H1 (cell line): ENCODE measurements around the gene NQO2. TPM values are rescaled to one million over a fixed set of nuclear protein-coding genes. Genes with fewer than 3 reads are reported as not detected.

ENCODE experiments used
- CTCF ChIA-PET: fragments of 300-600 bp; sonication (Branson Sonifier 250); formaldehyde crosslinking; loops from one replicate; lab custom pipeline; 2021; ENCODE audit not compliant: partially characterized antibody; lab: Charles Lee
- POLR2A ChIA-PET: fragments of 300-600 bp; sonication (Branson Sonifier 250); formaldehyde crosslinking; loops from one replicate; lab custom pipeline; 2021; ENCODE audit warnings: inconsistent platforms; ENCODE audit not compliant: partially characterized antibody; lab: Charles Lee
- DNase-seq, 2 experiments: peaks; one replicate each; pipeline versions ENCODE4 v3.0.0 to v3.0.0-alpha.2; 2010 to 2022; ENCODE audit warnings: low spot score in 2 of 2, low read depth in 1 of 2, mixed read lengths in 1 of 2
- FAIRE-seq: peaks from 2 replicates; lab custom pipeline; 2011; peaks lifted over from hg19 to GRCh38; lab: Jason Lieb, UNC
- H2AFZ ChIP-seq: 2 replicates; pipeline ENCODE4 v1.8.1; 2012; ENCODE audit warnings: low read length, inconsistent platforms
- H2AK5ac ChIP-seq: 2 replicates; pipeline ENCODE4 v1.6.1; 2013; ENCODE audit warnings: low read depth, low read length
- H2BK120ac ChIP-seq: replicated peaks from 2 replicates; pipeline ENCODE3; 2013; ENCODE audit warnings: low read depth, low read length, inconsistent platforms
- H2BK12ac ChIP-seq: 2 replicates; pipeline ENCODE4 v1.6.1; 2013; ENCODE audit warnings: low read depth, low read length
- H2BK15ac ChIP-seq: 2 replicates; pipeline ENCODE4 v1.6.1; 2013; ENCODE audit warnings: low read length
- H2BK20ac ChIP-seq: 2 replicates; pipeline ENCODE4 v1.6.1; 2013; ENCODE audit warnings: low read length
- H2BK5ac ChIP-seq: 2 replicates; pipeline ENCODE4 v1.6.1; 2013; ENCODE audit warnings: low read depth, low read length
- H3K14ac ChIP-seq: 2 replicates; pipeline ENCODE4 v1.6.1; 2013; ENCODE audit warnings: inconsistent platforms; ENCODE audit not compliant: insufficient read length
- H3K18ac ChIP-seq: 2 replicates; pipeline ENCODE4 v1.6.1; 2013; ENCODE audit warnings: low read length; ENCODE audit errors: extremely low read depth
- H3K23ac ChIP-seq: 2 replicates; pipeline ENCODE4 v1.6.1; 2013; ENCODE audit warnings: inconsistent platforms; ENCODE audit not compliant: insufficient read length
- H3K23me2 ChIP-seq: 2 replicates; pipeline ENCODE4 v1.6.1; 2013; ENCODE audit warnings: low read depth, low read length
- H3K27ac ChIP-seq: 2 replicates; pipeline ENCODE4 v1.6.1; 2011; ENCODE audit warnings: low read depth, low read length, inconsistent platforms
- H3K27me3 ChIP-seq, 4 experiments: replicated peaks in 1 of 4; 1 replicate in 1 of 4; 2 replicates in 3 of 4; pipeline versions ENCODE4 v1.6.1 to v1.8.1; 2011 to 2013; ENCODE audit warnings: low read length in 3 of 4, mild to moderate bottlenecking in 3 of 4, inconsistent platforms in 2 of 4, mixed read lengths in 2 of 4, moderate library complexity in 1 of 4; ENCODE audit not compliant: control insufficient read depth in 3 of 4, insufficient read depth in 3 of 4; ENCODE audit errors: extremely low read depth in 1 of 4
- H3K36me3 ChIP-seq, 4 experiments: 2 replicates each; pipeline versions ENCODE4 v1.6.1 to v1.8.1; 2011 to 2013; ENCODE audit warnings: mild to moderate bottlenecking in 4 of 4, low read length in 3 of 4, moderate library complexity in 2 of 4, control low read depth in 1 of 4, inconsistent platforms in 1 of 4; ENCODE audit not compliant: insufficient read depth in 4 of 4, control insufficient read depth in 2 of 4
- H3K4ac ChIP-seq: replicated peaks from 2 replicates; pipeline ENCODE3; 2013; ENCODE audit warnings: low read length, low read depth, mixed read lengths, inconsistent platforms; ENCODE audit not compliant: insufficient read length
- H3K4me1 ChIP-seq, 4 experiments: replicated peaks in 1 of 4; 1 replicate in 1 of 4; 2 replicates in 3 of 4; pipeline versions ENCODE4 v1.6.1 to v1.8.1; 2011 to 2013; ENCODE audit warnings: low read length in 3 of 4, inconsistent platforms in 2 of 4, mixed read lengths in 1 of 4; ENCODE audit not compliant: insufficient read depth in 4 of 4, control insufficient read depth in 3 of 4
- H3K4me2 ChIP-seq, 2 experiments: 2 replicates each; pipeline versions ENCODE4 v1.6.1 to v1.8.1; 2011 to 2013; ENCODE audit warnings: low read depth in 2 of 2, low read length in 2 of 2, control low read depth in 1 of 2, inconsistent platforms in 1 of 2, mild to moderate bottlenecking in 1 of 2; ENCODE audit not compliant: insufficient read depth in 1 of 2
- H3K4me3 ChIP-seq, 4 experiments: fragments of 200-600, 300-600 bp in 1 of 4; sonication (generic), shearing (Covaris generic), sonication (Bioruptor Twin) in 1 of 4; 2 replicates each; pipeline versions ENCODE4 v1.5.1 to v1.8.1; 2011 to 2016; ENCODE audit warnings: low read length in 4 of 4, low read depth in 3 of 4, control low read depth in 2 of 4, inconsistent platforms in 2 of 4, mild to moderate bottlenecking in 2 of 4, mixed read lengths in 1 of 4, moderate library complexity in 1 of 4; ENCODE audit not compliant: insufficient read depth in 2 of 4; ENCODE audit errors: extremely low read depth in 1 of 4
- H3K56ac ChIP-seq: replicated peaks from 2 replicates; pipeline ENCODE3; 2013; ENCODE audit warnings: low read depth, mild to moderate bottlenecking, mixed read lengths, low read length, inconsistent platforms; ENCODE audit not compliant: insufficient read length
- H3K79me1 ChIP-seq: 2 replicates; pipeline ENCODE4 v1.6.1; 2013; ENCODE audit warnings: low read depth, low read length, control low read depth
- H3K79me2 ChIP-seq, 2 experiments: 2 replicates each; pipeline versions ENCODE4 v1.6.1 to v1.8.1; 2012 to 2013; ENCODE audit warnings: low read length in 2 of 2, mild to moderate bottlenecking in 2 of 2, inconsistent platforms in 1 of 2; ENCODE audit not compliant: insufficient read depth in 2 of 2, control insufficient read depth in 1 of 2
- H3K9ac ChIP-seq, 4 experiments: replicated peaks in 1 of 4; 1 replicate in 1 of 4; 2 replicates in 3 of 4; pipeline versions ENCODE4 v1.6.1 to v1.8.1; 2011 to 2013; ENCODE audit warnings: low read depth in 3 of 4, low read length in 3 of 4, control low read depth in 2 of 4, mild to moderate bottlenecking in 2 of 4, moderate library complexity in 2 of 4, inconsistent platforms in 1 of 4; ENCODE audit errors: extremely low read depth in 1 of 4
- H3K9me3 ChIP-seq, 2 experiments: 2 replicates each; pipeline versions ENCODE4 v1.6.1 to v1.8.1; 2012 to 2013; ENCODE audit warnings: mild to moderate bottlenecking in 2 of 2, moderate library complexity in 2 of 2, control low read depth in 1 of 2, inconsistent platforms in 1 of 2, low read depth in 1 of 2, low read length in 1 of 2, mixed read lengths in 1 of 2; ENCODE audit not compliant: insufficient read depth in 2 of 2
- H4K20me1 ChIP-seq, 2 experiments: replicated peaks in 1 of 2; 2 replicates each; pipeline versions ENCODE3 to v1.8.1; 2011 to 2013; ENCODE audit warnings: inconsistent platforms in 2 of 2, low read length in 2 of 2, mild to moderate bottlenecking in 1 of 2; ENCODE audit not compliant: insufficient read depth in 2 of 2, control insufficient read depth in 1 of 2
- H4K5ac ChIP-seq: 2 replicates; pipeline ENCODE4 v1.6.1; 2013; ENCODE audit warnings: low read length, low read depth, mixed read lengths, inconsistent platforms; ENCODE audit not compliant: insufficient read length
- H4K8ac ChIP-seq: 2 replicates; pipeline ENCODE4 v1.8.0; 2013; ENCODE audit warnings: mild to moderate bottlenecking, moderate library complexity, low read length, inconsistent platforms; ENCODE audit not compliant: insufficient read depth; ENCODE audit errors: extremely low read depth
- H4K91ac ChIP-seq: replicated peaks from 2 replicates; pipeline ENCODE3; 2013; ENCODE audit warnings: low read length, mixed read lengths, inconsistent platforms; ENCODE audit not compliant: insufficient read length
- EP300 ChIP-seq, 2 experiments: IDR thresholded peaks; 1 replicate in 1 of 2; 2 replicates in 1 of 2; pipeline ENCODE4 v1.6.1; 2011 to 2012; ENCODE audit warnings: low read depth in 2 of 2, low read length in 2 of 2, mild to moderate bottlenecking in 2 of 2, borderline replicate concordance in 1 of 2, inconsistent platforms in 1 of 2, moderate library complexity in 1 of 2
- HDAC2 ChIP-seq, 2 experiments: fragments of 300-600 bp in 1 of 2; sonication (generic) in 1 of 2; IDR thresholded peaks; 2 replicates each; pipeline ENCODE4 v1.6.1; 2011 to 2012; ENCODE audit warnings: low read depth in 2 of 2, low read length in 2 of 2, mild to moderate bottlenecking in 2 of 2, moderate library complexity in 2 of 2, borderline replicate concordance in 1 of 2, inconsistent platforms in 1 of 2
- JUND ChIP-seq: IDR thresholded peaks from 2 replicates; pipeline ENCODE4 v1.6.1; 2011; ENCODE audit warnings: mild to moderate bottlenecking, improper control_type of control experiment, low read length
- MAX ChIP-seq: IDR thresholded peaks from 2 replicates; pipeline ENCODE4 v1.6.1; 2012; ENCODE audit warnings: inconsistent platforms
- RXRA ChIP-seq: IDR thresholded peaks from 2 replicates; pipeline ENCODE4 v1.6.1; 2011; ENCODE audit warnings: low read depth, mild to moderate bottlenecking, low read length, moderate library complexity; ENCODE audit not compliant: insufficient read depth
- SAP30 ChIP-seq: fragments of 300-600 bp; sonication (generic); IDR thresholded peaks from 2 replicates; pipeline ENCODE4 v1.7.1; 2012; ENCODE audit warnings: low read length, moderate library complexity, mild to moderate bottlenecking, inconsistent platforms; ENCODE audit not compliant: insufficient read depth, insufficient replicate concordance
- SIN3A ChIP-seq, 2 experiments: IDR thresholded peaks in 1 of 2; conservative IDR thresholded peaks in 1 of 2; 2 replicates each; pipeline ENCODE4 v1.6.1; 2011 to 2012; ENCODE audit warnings: low read length in 2 of 2, improper control_type of control experiment in 1 of 2, low read depth in 1 of 2, mild to moderate bottlenecking in 1 of 2
- ZNF274 ChIP-seq: IDR thresholded peaks from 2 replicates; pipeline ENCODE4 v1.7.0; 2012; ENCODE audit warnings: low read length, borderline replicate concordance; ENCODE audit errors: extremely low read depth
- WGBS, 2 experiments: shearing (Covaris generic) in 1 of 2; methylation state at CpG; one replicate each; pipeline versions ENCODE4 v1.1.6 to v1.1.7; 2013 to 2015; ENCODE audit warnings: low lambda C conversion rate in 2 of 2, mixed read lengths in 2 of 2, inconsistent platforms in 1 of 2, low coverage in 1 of 2, missing lambda C conversion rate in 1 of 2; ENCODE audit not compliant: insufficient replicate concordance in 2 of 2, insufficient coverage in 1 of 2, insufficient read length in 1 of 2; ENCODE audit errors: extremely low coverage in 1 of 2, missing lambda C conversion rate in 1 of 2; 5-methylcytosine and 5-hydroxymethylcytosine counted together
- polyA plus RNA-seq, 7 experiments: library from polyadenylated mRNA; depleted of rRNA in 3 of 7; stranded (reverse) in 5 of 7; unstranded in 2 of 7; fragments of >200 nt in 5 of 7; fragments of 200-250 nt in 2 of 7; gene quantifications; 1 replicate in 5 of 7; 2 replicates in 1 of 7; 4 replicates in 1 of 7; pipeline versions ENCODE4 v1.2.1 to v1.2.3, GENCODE V29; 2011 to 2013; ENCODE audit warnings: missing spikeins in 2 of 7, mixed read lengths in 2 of 7
- total RNA-seq: library from RNA; stranded (reverse); fragmentation: NEBNext Ultra II Directional; extraction: Animal tissue kit (Norgen Biotek cat#: 25700); gene quantifications from 2 replicates; pipeline ENCODE4 v1.2.1, GENCODE V29; 2021

Gene NQO2
- total and polyA plus RNA-seq, 2 of the 8 experiments (the other 6 are each of a cell fraction or from before 2014, with no cell fraction given): 135 to 168 TPM

GRCh38 chr6:3045369-3045768 lies 45.7 kb downstream of the NQO2 start:
- H2BK5ac ChIP-seq: no peak overlapping the region
- H3K36me3 ChIP-seq: no peaks in the 10 kb centered on the region
- no peak overlapping the region for H3K18ac ChIP-seq
- no peak overlapping the region for H2AK5ac ChIP-seq
- H2BK15ac ChIP-seq: no peak overlapping the region
- no peak overlapping the region for H4K8ac ChIP-seq
- no peaks in the 10 kb centered on the region for H3K79me1 ChIP-seq
- no peak overlapping the region for H3K4me3 ChIP-seq
- no peak overlapping the region for H2BK12ac ChIP-seq
- no peak for DNase-seq
- no peak overlapping the region for H3K23ac ChIP-seq
- CTCF ChIA-PET: interaction anchor here (0.6 to 1.8 kb wide), 6 partner anchors 13 to 1433 kb away, joined by 3 to 10 read pairs (median 3); no protein-coding TSS in a partner anchor
- H3K79me2 ChIP-seq: no peaks in the 10 kb centered on the region
- TF ChIP-seq SAP30: no peak
- no peak for TF ChIP-seq JUND
- TF ChIP-seq RXRA: no peak
- TF ChIP-seq ZNF274: no peak
- no peak for TF ChIP-seq MAX
- no peak for TF ChIP-seq HDAC2 (IDR thresholded peaks at IDR 0.05; ENCODE audit: borderline replicate concordance in 1 of 2, low read depth in 2 of 2, low read length in 2 of 2)
- no peak for TF ChIP-seq SIN3A (conservative IDR thresholded peaks at IDR 0.05 in 1 of 2, IDR thresholded peaks at IDR 0.05 in 1 of 2; ENCODE audit: low read depth in 1 of 2, low read length in 2 of 2)
- no peak for TF ChIP-seq EP300 (IDR thresholded peaks at IDR 0.05; ENCODE audit: borderline replicate concordance in 1 of 2, low read depth in 2 of 2, low read length in 2 of 2)
- H4K91ac ChIP-seq: no peak overlapping the region
- H3K27me3 ChIP-seq: no peaks in the 10 kb centered on the region
- WGBS, 2 experiments: 90% methylated on average over 5 of the region's 5 CpGs; no CpG with 5 or more reads in 1 of the 2 experiments
- H3K4me1 ChIP-seq: peaks cover 0 to 5% (median 1%) of the 10 kb centered on the region in 4 experiments; a peak in 1 of 7 replicates
- no peak overlapping the region for H3K9ac ChIP-seq
- no peak overlapping the region for H3K14ac ChIP-seq
- FAIRE-seq: no peak
- H3K56ac ChIP-seq: no peak overlapping the region
- H4K20me1 ChIP-seq: no peaks in the 10 kb centered on the region
- no peak overlapping the region for H3K27ac ChIP-seq
- H3K4ac ChIP-seq: no peak overlapping the region
- no peaks in the 10 kb centered on the region for H3K9me3 ChIP-seq
- H3K4me2 ChIP-seq: no peak overlapping the region
- H3K23me2 ChIP-seq: no peaks in the 10 kb centered on the region
- no peak overlapping the region for H2BK120ac ChIP-seq
- H2BK20ac ChIP-seq: no peak overlapping the region
- POLR2A ChIA-PET: interaction anchor here (1.2 to 1.4 kb wide), 2 partner anchors 26 to 35 kb away, joined by 3 read pairs; no protein-coding TSS in a partner anchor
- H2AFZ ChIP-seq: no peak overlapping the region
- no peak overlapping the region for H4K5ac ChIP-seq
